Measurements from ENCODE around the gene EXOC2.

DNA sequence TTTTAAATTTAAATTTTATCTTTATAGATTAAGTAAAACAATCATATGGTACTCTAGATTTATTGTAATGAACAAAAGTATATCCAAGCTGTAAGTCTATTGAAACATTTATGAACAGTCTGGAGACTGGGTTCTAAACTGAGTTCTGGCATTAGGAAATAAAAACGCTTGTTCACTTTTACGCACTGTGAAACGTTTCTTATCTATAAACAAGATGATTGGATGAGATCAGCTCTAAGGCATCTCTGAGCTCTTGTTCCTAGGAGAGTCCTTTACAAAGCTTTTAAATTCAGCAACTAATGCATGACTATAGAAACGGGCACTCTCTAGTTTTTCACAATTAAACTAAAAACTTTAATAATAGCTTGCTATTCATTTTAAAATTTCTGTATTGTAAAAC is 42.8 kb downstream of the EXOC2 start:
- TF ChIP-seq, protein P1, sequence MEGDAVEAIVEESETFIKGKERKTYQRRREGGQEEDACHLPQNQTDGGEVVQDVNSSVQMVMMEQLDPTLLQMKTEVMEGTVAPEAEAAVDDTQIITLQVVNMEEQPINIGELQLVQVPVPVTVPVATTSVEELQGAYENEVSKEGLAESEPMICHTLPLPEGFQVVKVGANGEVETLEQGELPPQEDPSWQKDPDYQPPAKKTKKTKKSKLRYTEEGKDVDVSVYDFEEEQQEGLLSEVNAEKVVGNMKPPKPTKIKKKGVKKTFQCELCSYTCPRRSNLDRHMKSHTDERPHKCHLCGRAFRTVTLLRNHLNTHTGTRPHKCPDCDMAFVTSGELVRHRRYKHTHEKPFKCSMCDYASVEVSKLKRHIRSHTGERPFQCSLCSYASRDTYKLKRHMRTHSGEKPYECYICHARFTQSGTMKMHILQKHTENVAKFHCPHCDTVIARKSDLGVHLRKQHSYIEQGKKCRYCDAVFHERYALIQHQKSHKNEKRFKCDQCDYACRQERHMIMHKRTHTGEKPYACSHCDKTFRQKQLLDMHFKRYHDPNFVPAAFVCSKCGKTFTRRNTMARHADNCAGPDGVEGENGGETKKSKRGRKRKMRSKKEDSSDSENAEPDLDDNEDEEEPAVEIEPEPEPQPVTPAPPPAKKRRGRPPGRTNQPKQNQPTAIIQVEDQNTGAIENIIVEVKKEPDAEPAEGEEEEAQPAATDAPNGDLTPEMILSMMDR (IDR thresholded peaks at IDR 0.05; ENCODE audit: insufficient read depth, low read depth, low read length): no peak
- TF ChIP-seq EZH2 (IDR thresholded peaks at IDR 0.05; ENCODE audit: insufficient read depth, low read length): no peak
